Right atrium auricular region (tissue), 2 donors: ENCODE results near the gene STX16. TPM values are rescaled to one million over a fixed set of nuclear protein-coding genes. Genes with fewer than 3 reads are reported as not detected.

Experiments used
- DNase-seq: peaks from one replicate; pipeline ENCODE4 v3.0.0-alpha.2; 2019; ENCODE audit warnings: low spot score
- H3K27ac ChIP-seq, 2 donors: fragments of 200-600 bp; sonication (generic); 1 replicate in 1 of 2; 2 replicates in 1 of 2; pipeline ENCODE4 v1.5.1; 2016 to 2019
- H3K27me3 ChIP-seq, 2 donors: fragments of 200-600 bp; sonication (generic); one replicate each; pipeline versions ENCODE4 v1.5.1 to v1.6.0; 2017 to 2019
- H3K36me3 ChIP-seq: fragments of 200-600 bp; sonication (generic); one replicate; pipeline ENCODE4 v1.5.1; 2016
- H3K4me1 ChIP-seq, 2 donors: fragments of 200-600 bp; sonication (generic); one replicate each; pipeline versions ENCODE4 v1.5.1 to v1.6.0; 2017 to 2019
- H3K4me3 ChIP-seq, 2 donors: fragments of 200-600 bp; sonication (generic); 1 replicate in 1 of 2; 2 replicates in 1 of 2; pipeline ENCODE4 v1.5.1; 2017 to 2019; ENCODE audit warnings: mild to moderate bottlenecking in 1 of 2, moderate library complexity in 1 of 2
- H3K9me3 ChIP-seq, 2 donors: fragments of 200-600 bp; sonication (generic); one replicate each; pipeline ENCODE4 v1.5.1; 2019
- CTCF ChIP-seq, 2 donors: fragments of 200-600 bp; sonication (generic); IDR thresholded peaks; one replicate each; pipeline ENCODE4 v1.5.1; 2019; ENCODE audit warnings: antibody characterized with exemption in 2 of 2
- total RNA-seq, 2 donors: library from RNA; depleted of rRNA; stranded (reverse); fragments of >200 nt; gene quantifications; one replicate each; pipeline ENCODE4 v1.1.0, GENCODE V29; 2016

The STX16 gene
- total RNA-seq, 2 donors from 2014 or later = 20.9 to 26.1 TPM

GRCh38 chr20:58694241-58695083 is 43.4 kb downstream of the STX16 start:
- DNase-seq = no peak
- TF ChIP-seq CTCF (IDR thresholded peaks at IDR 0.05) = no peak
- H3K4me1 ChIP-seq = peaks cover 0 to 31% of the 10 kb centered on the region in 2 donors

GRCh38 chr20:58695084-58695722 is 44.1 kb downstream of the STX16 start:
- H3K4me3 ChIP-seq = no peak overlapping the region
- H3K27me3 ChIP-seq = no peaks in the 10 kb centered on the region
- peaks cover 27% of the 10 kb centered on the region for H3K36me3 ChIP-seq
- H3K9me3 ChIP-seq = no peaks in the 10 kb centered on the region
- no peak for TF ChIP-seq CTCF (IDR thresholded peaks at IDR 0.05)
- DNase-seq = no peak
- no peak overlapping the region for H3K27ac ChIP-seq
- peaks cover 0 to 31% of the 10 kb centered on the region in 2 donors for H3K4me1 ChIP-seq

More at GRCh38 chr20:58694241-58695083, 43.4 kb downstream of the STX16 start:
- H3K27me3 ChIP-seq = no peaks in the 10 kb centered on the region
- H3K36me3 ChIP-seq = peaks cover 27% of the 10 kb centered on the region
- H3K4me3 ChIP-seq = no peak overlapping the region
- H3K27ac ChIP-seq = no peak overlapping the region
- H3K9me3 ChIP-seq = no peaks in the 10 kb centered on the region

- no peaks in the 10 kb centered on the region for H3K27me3 ChIP-seq
- H3K27ac ChIP-seq = no peak overlapping the region
- DNase-seq = no peak
- H3K36me3 ChIP-seq = peaks cover 27% of the 10 kb centered on the region
- H3K4me3 ChIP-seq = no peak overlapping the region
- no peaks in the 10 kb centered on the region for H3K9me3 ChIP-seq
- TF ChIP-seq CTCF (IDR thresholded peaks at IDR 0.05) = no peak
- H3K4me1 ChIP-seq = peaks cover 0 to 27% of the 10 kb centered on the region in 2 donors
Observed at GRCh38 chr20:58695895-58696375, 44.9 kb downstream of the STX16 start.

- H3K4me1 ChIP-seq = peaks cover 0 to 25% of the 10 kb centered on the region in 2 donors
- H3K27me3 ChIP-seq = no peaks in the 10 kb centered on the region
- H3K9me3 ChIP-seq = no peaks in the 10 kb centered on the region
- H3K4me3 ChIP-seq = no peak overlapping the region
- no peak overlapping the region for H3K27ac ChIP-seq
- no peak for DNase-seq
- no peak for TF ChIP-seq CTCF (IDR thresholded peaks at IDR 0.05)
- H3K36me3 ChIP-seq = peaks cover 27% of the 10 kb centered on the region
Observed at GRCh38 chr20:58696411-58696961, 45.4 kb downstream of the STX16 start.

GRCh38 chr20:58697201-58697866 is 46.3 kb downstream of the STX16 start:
- Histone ChIP-seq H3K4me1 (peaks cover 0 to 18% of the 10 kb centered on the region in 2 donors), H3K4me3 (no peak overlapping the region), H3K27me3 (no peaks in the 10 kb centered on the region), H3K27ac (no peak overlapping the region), H3K36me3 (peaks cover 34% of the 10 kb centered on the region), H3K9me3 (no peaks in the 10 kb centered on the region)
- DNase-seq = no peak
- TF ChIP-seq CTCF (IDR thresholded peaks at IDR 0.05) = no peak
